GM12878 (cell line): ENCODE results near the gene COL3A1.

Experiments used
- ASH2L ChIP-seq: fragments of 300-600, 200-600 bp; sonication (generic); IDR thresholded peaks from 2 replicates; pipeline ENCODE4 v1.6.1; 2017; ENCODE audit warnings: low read depth, mild to moderate bottlenecking, borderline replicate concordance
- BHLHE40 ChIP-seq, 2 experiments: fragments of 450-650 bp in 1 of 2; IDR thresholded peaks; 2 replicates each; pipeline ENCODE4 v1.6.1; 2011 to 2017; ENCODE audit warnings: low read depth in 2 of 2, borderline replicate concordance in 1 of 2, improper control_type of control experiment in 1 of 2, low read length in 1 of 2, mild to moderate bottlenecking in 1 of 2
- CEBPB ChIP-seq, 2 experiments: fragments of 150-350 bp in 1 of 2; IDR thresholded peaks; 2 replicates each; pipeline ENCODE4 v1.6.1; 2012 to 2014; ENCODE audit warnings: low read depth in 2 of 2, low read length in 2 of 2, borderline replicate concordance in 1 of 2, inconsistent platforms in 1 of 2
- FOXM1 ChIP-seq: IDR thresholded peaks from 2 replicates; pipeline ENCODE4 v1.6.1; 2012; ENCODE audit warnings: low read depth, mild to moderate bottlenecking, inconsistent platforms, low read length, moderate library complexity
- HCFC1 ChIP-seq: fragments of 150-350 bp; IDR thresholded peaks from 2 replicates; pipeline ENCODE4 v1.6.1; 2014; ENCODE audit warnings: low read length
- MEF2A ChIP-seq: IDR thresholded peaks from 2 replicates; pipeline ENCODE4 v1.6.1; 2011; ENCODE audit warnings: low read depth, mild to moderate bottlenecking, low read length, moderate library complexity; ENCODE audit not compliant: insufficient read depth
- POLR2A ChIP-seq: IDR thresholded peaks from 2 replicates; pipeline ENCODE4 v1.6.1; 2011; ENCODE audit warnings: low read depth, mild to moderate bottlenecking, low read length
- ZNF207 ChIP-seq: fragments of 450-650 bp; IDR thresholded peaks from 2 replicates; pipeline ENCODE4 v1.6.1; 2014; ENCODE audit warnings: antibody characterized with exemption, mild to moderate bottlenecking, borderline replicate concordance
- ZNF274 ChIP-seq: IDR thresholded peaks from one replicate; pipeline ENCODE4 v1.8.0; 2011; ENCODE audit not compliant: insufficient read length, insufficient read depth
- TF ChIP-seq, protein P1 (sequence below): fragments of 450-650 bp; IDR thresholded peaks from 2 replicates; pipeline ENCODE4 v1.6.1; 2017; ENCODE audit warnings: mild to moderate bottlenecking
- TF ChIP-seq, protein P2 (sequence below), 3 experiments: IDR thresholded peaks in 2 of 3; conservative IDR thresholded peaks in 1 of 3; 2 replicates each; pipeline ENCODE4 v1.5.1; 2011; ENCODE audit warnings: low read depth in 3 of 3, low read length in 3 of 3, mild to moderate bottlenecking in 3 of 3, control low read depth in 2 of 3, moderate library complexity in 2 of 3, inconsistent platforms in 1 of 3, mixed read lengths in 1 of 3; ENCODE audit not compliant: control insufficient read depth in 2 of 3, insufficient read depth in 1 of 3; ENCODE audit errors: extremely low read depth in 1 of 3
- TF ChIP-seq, protein P3 (sequence below): IDR thresholded peaks from 2 replicates; pipeline ENCODE4 v1.6.1; 2012; ENCODE audit warnings: low read depth, low read length, improper control_type of control experiment

DNA sequence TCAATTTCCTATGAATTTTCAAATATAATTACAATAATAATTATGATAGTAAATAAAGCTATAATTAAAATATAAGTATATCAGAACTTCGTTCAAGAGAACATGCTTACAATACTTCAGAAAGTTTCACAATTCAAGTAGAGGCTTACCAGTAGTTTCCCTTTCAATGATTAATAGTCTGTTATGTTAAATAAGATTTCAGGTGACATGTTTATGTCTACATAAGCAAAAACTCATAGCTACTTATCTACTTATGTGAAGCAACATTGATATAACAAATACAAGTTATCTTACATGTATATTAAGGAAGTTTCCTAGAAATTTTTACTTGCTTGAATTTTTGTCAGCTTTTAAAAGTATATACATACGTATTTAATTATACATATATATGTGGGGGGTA, 4.5 kb upstream of the COL3A1 start:
- TF ChIP-seq, protein P1, sequence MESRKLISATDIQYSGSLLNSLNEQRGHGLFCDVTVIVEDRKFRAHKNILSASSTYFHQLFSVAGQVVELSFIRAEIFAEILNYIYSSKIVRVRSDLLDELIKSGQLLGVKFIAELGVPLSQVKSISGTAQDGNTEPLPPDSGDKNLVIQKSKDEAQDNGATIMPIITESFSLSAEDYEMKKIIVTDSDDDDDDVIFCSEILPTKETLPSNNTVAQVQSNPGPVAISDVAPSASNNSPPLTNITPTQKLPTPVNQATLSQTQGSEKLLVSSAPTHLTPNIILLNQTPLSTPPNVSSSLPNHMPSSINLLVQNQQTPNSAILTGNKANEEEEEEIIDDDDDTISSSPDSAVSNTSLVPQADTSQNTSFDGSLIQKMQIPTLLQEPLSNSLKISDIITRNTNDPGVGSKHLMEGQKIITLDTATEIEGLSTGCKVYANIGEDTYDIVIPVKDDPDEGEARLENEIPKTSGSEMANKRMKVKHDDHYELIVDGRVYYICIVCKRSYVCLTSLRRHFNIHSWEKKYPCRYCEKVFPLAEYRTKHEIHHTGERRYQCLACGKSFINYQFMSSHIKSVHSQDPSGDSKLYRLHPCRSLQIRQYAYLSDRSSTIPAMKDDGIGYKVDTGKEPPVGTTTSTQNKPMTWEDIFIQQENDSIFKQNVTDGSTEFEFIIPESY: no peak
- TF ChIP-seq MEF2A (no peak), ZNF207 (no peak), ZNF274 (no peak), HCFC1 (no peak), BHLHE40 (IDR thresholded peaks at IDR 0.05; ENCODE audit: borderline replicate concordance in 1 of 2, low read depth in 2 of 2, low read length in 1 of 2) (no peak), CEBPB (IDR thresholded peaks at IDR 0.05; ENCODE audit: borderline replicate concordance in 1 of 2, low read depth in 2 of 2, low read length in 2 of 2) (no peak), ASH2L (no peak), FOXM1 (no peak), POLR2A (no peak)
- TF ChIP-seq, protein P2, sequence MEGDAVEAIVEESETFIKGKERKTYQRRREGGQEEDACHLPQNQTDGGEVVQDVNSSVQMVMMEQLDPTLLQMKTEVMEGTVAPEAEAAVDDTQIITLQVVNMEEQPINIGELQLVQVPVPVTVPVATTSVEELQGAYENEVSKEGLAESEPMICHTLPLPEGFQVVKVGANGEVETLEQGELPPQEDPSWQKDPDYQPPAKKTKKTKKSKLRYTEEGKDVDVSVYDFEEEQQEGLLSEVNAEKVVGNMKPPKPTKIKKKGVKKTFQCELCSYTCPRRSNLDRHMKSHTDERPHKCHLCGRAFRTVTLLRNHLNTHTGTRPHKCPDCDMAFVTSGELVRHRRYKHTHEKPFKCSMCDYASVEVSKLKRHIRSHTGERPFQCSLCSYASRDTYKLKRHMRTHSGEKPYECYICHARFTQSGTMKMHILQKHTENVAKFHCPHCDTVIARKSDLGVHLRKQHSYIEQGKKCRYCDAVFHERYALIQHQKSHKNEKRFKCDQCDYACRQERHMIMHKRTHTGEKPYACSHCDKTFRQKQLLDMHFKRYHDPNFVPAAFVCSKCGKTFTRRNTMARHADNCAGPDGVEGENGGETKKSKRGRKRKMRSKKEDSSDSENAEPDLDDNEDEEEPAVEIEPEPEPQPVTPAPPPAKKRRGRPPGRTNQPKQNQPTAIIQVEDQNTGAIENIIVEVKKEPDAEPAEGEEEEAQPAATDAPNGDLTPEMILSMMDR (IDR thresholded peaks at IDR 0.05 in 2 of 3, conservative IDR thresholded peaks at IDR 0.05 in 1 of 3; ENCODE audit: control insufficient read depth in 2 of 3, extremely low read depth in 1 of 3, insufficient read depth in 1 of 3, low read depth in 3 of 3, low read length in 3 of 3): no peak
- TF ChIP-seq, protein P3, sequence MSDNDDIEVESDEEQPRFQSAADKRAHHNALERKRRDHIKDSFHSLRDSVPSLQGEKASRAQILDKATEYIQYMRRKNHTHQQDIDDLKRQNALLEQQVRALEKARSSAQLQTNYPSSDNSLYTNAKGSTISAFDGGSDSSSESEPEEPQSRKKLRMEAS: no peak
